H1 (cell line): Measurements from ENCODE around the gene RUNX1. TPM values are rescaled to one million over a fixed set of nuclear protein-coding genes. Genes with fewer than 3 reads are reported as not detected.

Source experiments
- CTCF ChIA-PET: fragments of 300-600 bp; sonication (Branson Sonifier 250); formaldehyde crosslinking; loops from one replicate; lab custom pipeline; 2021; ENCODE audit not compliant: partially characterized antibody; lab: Charles Lee
- POLR2A ChIA-PET: fragments of 300-600 bp; sonication (Branson Sonifier 250); formaldehyde crosslinking; loops from one replicate; lab custom pipeline; 2021; ENCODE audit warnings: inconsistent platforms; ENCODE audit not compliant: partially characterized antibody; lab: Charles Lee
- DNase-seq, 2 experiments: peaks; one replicate each; pipeline versions ENCODE4 v3.0.0 to v3.0.0-alpha.2; 2010 to 2022; ENCODE audit warnings: low spot score in 2 of 2, low read depth in 1 of 2, mixed read lengths in 1 of 2
- FAIRE-seq: peaks from 2 replicates; lab custom pipeline; 2011; peaks lifted over from hg19 to GRCh38; lab: Jason Lieb, UNC
- H2AFZ ChIP-seq: 2 replicates; pipeline ENCODE4 v1.8.1; 2012; ENCODE audit warnings: low read length, inconsistent platforms
- H2AK5ac ChIP-seq: 2 replicates; pipeline ENCODE4 v1.6.1; 2013; ENCODE audit warnings: low read depth, low read length
- H2BK120ac ChIP-seq: replicated peaks from 2 replicates; pipeline ENCODE3; 2013; ENCODE audit warnings: low read depth, low read length, inconsistent platforms
- H2BK12ac ChIP-seq: 2 replicates; pipeline ENCODE4 v1.6.1; 2013; ENCODE audit warnings: low read depth, low read length
- H2BK15ac ChIP-seq: 2 replicates; pipeline ENCODE4 v1.6.1; 2013; ENCODE audit warnings: low read length
- H2BK20ac ChIP-seq: 2 replicates; pipeline ENCODE4 v1.6.1; 2013; ENCODE audit warnings: low read length
- H2BK5ac ChIP-seq: 2 replicates; pipeline ENCODE4 v1.6.1; 2013; ENCODE audit warnings: low read depth, low read length
- H3K14ac ChIP-seq: 2 replicates; pipeline ENCODE4 v1.6.1; 2013; ENCODE audit warnings: inconsistent platforms; ENCODE audit not compliant: insufficient read length
- H3K18ac ChIP-seq: 2 replicates; pipeline ENCODE4 v1.6.1; 2013; ENCODE audit warnings: low read length; ENCODE audit errors: extremely low read depth
- H3K23ac ChIP-seq: 2 replicates; pipeline ENCODE4 v1.6.1; 2013; ENCODE audit warnings: inconsistent platforms; ENCODE audit not compliant: insufficient read length
- H3K23me2 ChIP-seq: 2 replicates; pipeline ENCODE4 v1.6.1; 2013; ENCODE audit warnings: low read depth, low read length
- H3K27ac ChIP-seq: 2 replicates; pipeline ENCODE4 v1.6.1; 2011; ENCODE audit warnings: low read depth, low read length, inconsistent platforms
- H3K27me3 ChIP-seq, 4 experiments: replicated peaks in 1 of 4; 1 replicate in 1 of 4; 2 replicates in 3 of 4; pipeline versions ENCODE4 v1.6.1 to v1.8.1; 2011 to 2013; ENCODE audit warnings: low read length in 3 of 4, mild to moderate bottlenecking in 3 of 4, inconsistent platforms in 2 of 4, mixed read lengths in 2 of 4, moderate library complexity in 1 of 4; ENCODE audit not compliant: control insufficient read depth in 3 of 4, insufficient read depth in 3 of 4; ENCODE audit errors: extremely low read depth in 1 of 4
- H3K36me3 ChIP-seq, 4 experiments: 2 replicates each; pipeline versions ENCODE4 v1.6.1 to v1.8.1; 2011 to 2013; ENCODE audit warnings: mild to moderate bottlenecking in 4 of 4, low read length in 3 of 4, moderate library complexity in 2 of 4, control low read depth in 1 of 4, inconsistent platforms in 1 of 4; ENCODE audit not compliant: insufficient read depth in 4 of 4, control insufficient read depth in 2 of 4
- H3K4ac ChIP-seq: replicated peaks from 2 replicates; pipeline ENCODE3; 2013; ENCODE audit warnings: low read length, low read depth, mixed read lengths, inconsistent platforms; ENCODE audit not compliant: insufficient read length
- H3K4me1 ChIP-seq, 4 experiments: replicated peaks in 1 of 4; 1 replicate in 1 of 4; 2 replicates in 3 of 4; pipeline versions ENCODE4 v1.6.1 to v1.8.1; 2011 to 2013; ENCODE audit warnings: low read length in 3 of 4, inconsistent platforms in 2 of 4, mixed read lengths in 1 of 4; ENCODE audit not compliant: insufficient read depth in 4 of 4, control insufficient read depth in 3 of 4
- H3K4me2 ChIP-seq, 2 experiments: 2 replicates each; pipeline versions ENCODE4 v1.6.1 to v1.8.1; 2011 to 2013; ENCODE audit warnings: low read depth in 2 of 2, low read length in 2 of 2, control low read depth in 1 of 2, inconsistent platforms in 1 of 2, mild to moderate bottlenecking in 1 of 2; ENCODE audit not compliant: insufficient read depth in 1 of 2
- H3K4me3 ChIP-seq, 4 experiments: fragments of 200-600, 300-600 bp in 1 of 4; sonication (generic), shearing (Covaris generic), sonication (Bioruptor Twin) in 1 of 4; 2 replicates each; pipeline versions ENCODE4 v1.5.1 to v1.8.1; 2011 to 2016; ENCODE audit warnings: low read length in 4 of 4, low read depth in 3 of 4, control low read depth in 2 of 4, inconsistent platforms in 2 of 4, mild to moderate bottlenecking in 2 of 4, mixed read lengths in 1 of 4, moderate library complexity in 1 of 4; ENCODE audit not compliant: insufficient read depth in 2 of 4; ENCODE audit errors: extremely low read depth in 1 of 4
- H3K56ac ChIP-seq: replicated peaks from 2 replicates; pipeline ENCODE3; 2013; ENCODE audit warnings: low read depth, mild to moderate bottlenecking, mixed read lengths, low read length, inconsistent platforms; ENCODE audit not compliant: insufficient read length
- H3K79me1 ChIP-seq: 2 replicates; pipeline ENCODE4 v1.6.1; 2013; ENCODE audit warnings: low read depth, low read length, control low read depth
- H3K79me2 ChIP-seq, 2 experiments: 2 replicates each; pipeline versions ENCODE4 v1.6.1 to v1.8.1; 2012 to 2013; ENCODE audit warnings: low read length in 2 of 2, mild to moderate bottlenecking in 2 of 2, inconsistent platforms in 1 of 2; ENCODE audit not compliant: insufficient read depth in 2 of 2, control insufficient read depth in 1 of 2
- H3K9ac ChIP-seq, 4 experiments: replicated peaks in 1 of 4; 1 replicate in 1 of 4; 2 replicates in 3 of 4; pipeline versions ENCODE4 v1.6.1 to v1.8.1; 2011 to 2013; ENCODE audit warnings: low read depth in 3 of 4, low read length in 3 of 4, control low read depth in 2 of 4, mild to moderate bottlenecking in 2 of 4, moderate library complexity in 2 of 4, inconsistent platforms in 1 of 4; ENCODE audit errors: extremely low read depth in 1 of 4
- H3K9me3 ChIP-seq, 2 experiments: 2 replicates each; pipeline versions ENCODE4 v1.6.1 to v1.8.1; 2012 to 2013; ENCODE audit warnings: mild to moderate bottlenecking in 2 of 2, moderate library complexity in 2 of 2, control low read depth in 1 of 2, inconsistent platforms in 1 of 2, low read depth in 1 of 2, low read length in 1 of 2, mixed read lengths in 1 of 2; ENCODE audit not compliant: insufficient read depth in 2 of 2
- H4K20me1 ChIP-seq, 2 experiments: replicated peaks in 1 of 2; 2 replicates each; pipeline versions ENCODE3 to v1.8.1; 2011 to 2013; ENCODE audit warnings: inconsistent platforms in 2 of 2, low read length in 2 of 2, mild to moderate bottlenecking in 1 of 2; ENCODE audit not compliant: insufficient read depth in 2 of 2, control insufficient read depth in 1 of 2
- H4K5ac ChIP-seq: 2 replicates; pipeline ENCODE4 v1.6.1; 2013; ENCODE audit warnings: low read length, low read depth, mixed read lengths, inconsistent platforms; ENCODE audit not compliant: insufficient read length
- H4K8ac ChIP-seq: 2 replicates; pipeline ENCODE4 v1.8.0; 2013; ENCODE audit warnings: mild to moderate bottlenecking, moderate library complexity, low read length, inconsistent platforms; ENCODE audit not compliant: insufficient read depth; ENCODE audit errors: extremely low read depth
- H4K91ac ChIP-seq: replicated peaks from 2 replicates; pipeline ENCODE3; 2013; ENCODE audit warnings: low read length, mixed read lengths, inconsistent platforms; ENCODE audit not compliant: insufficient read length
- BACH1 ChIP-seq: IDR thresholded peaks from 2 replicates; pipeline ENCODE4 v1.6.1; 2012; ENCODE audit warnings: low read length, improper control_type of control experiment
- BRCA1 ChIP-seq: IDR thresholded peaks from 2 replicates; pipeline ENCODE4 v1.6.1; 2012; ENCODE audit warnings: low read depth, low read length, improper control_type of control experiment
- E2F6 ChIP-seq: IDR thresholded peaks from 2 replicates; pipeline ENCODE4 v1.6.1; 2012; ENCODE audit warnings: inconsistent platforms
- EP300 ChIP-seq, 2 experiments: IDR thresholded peaks; 1 replicate in 1 of 2; 2 replicates in 1 of 2; pipeline ENCODE4 v1.6.1; 2011 to 2012; ENCODE audit warnings: low read depth in 2 of 2, low read length in 2 of 2, mild to moderate bottlenecking in 2 of 2, borderline replicate concordance in 1 of 2, inconsistent platforms in 1 of 2, moderate library complexity in 1 of 2
- JUND ChIP-seq: IDR thresholded peaks from 2 replicates; pipeline ENCODE4 v1.6.1; 2011; ENCODE audit warnings: mild to moderate bottlenecking, improper control_type of control experiment, low read length
- MAFK ChIP-seq: IDR thresholded peaks from 2 replicates; pipeline ENCODE4 v1.6.1; 2012; ENCODE audit warnings: low read depth, mild to moderate bottlenecking, improper control_type of control experiment, low read length
- POLR2AphosphoS5 ChIP-seq: IDR thresholded peaks from 2 replicates; pipeline ENCODE4 v1.6.1; 2011; ENCODE audit warnings: low read depth, low read length
- SP1 ChIP-seq: IDR thresholded peaks from 2 replicates; pipeline ENCODE4 v1.6.1; 2011; ENCODE audit warnings: low read depth, low read length
- SP2 ChIP-seq: IDR thresholded peaks from 2 replicates; pipeline ENCODE4 v1.6.1; 2012; ENCODE audit warnings: mild to moderate bottlenecking, low read length, inconsistent platforms
- TCF12 ChIP-seq: IDR thresholded peaks from 2 replicates; pipeline ENCODE4 v1.6.1; 2011; ENCODE audit warnings: low read depth, mild to moderate bottlenecking, low read length
- ZNF274 ChIP-seq: IDR thresholded peaks from 2 replicates; pipeline ENCODE4 v1.7.0; 2012; ENCODE audit warnings: low read length, borderline replicate concordance; ENCODE audit errors: extremely low read depth
- WGBS, 2 experiments: shearing (Covaris generic) in 1 of 2; methylation state at CpG; one replicate each; pipeline versions ENCODE4 v1.1.6 to v1.1.7; 2013 to 2015; ENCODE audit warnings: low lambda C conversion rate in 2 of 2, mixed read lengths in 2 of 2, inconsistent platforms in 1 of 2, low coverage in 1 of 2, missing lambda C conversion rate in 1 of 2; ENCODE audit not compliant: insufficient replicate concordance in 2 of 2, insufficient coverage in 1 of 2, insufficient read length in 1 of 2; ENCODE audit errors: extremely low coverage in 1 of 2, missing lambda C conversion rate in 1 of 2; 5-methylcytosine and 5-hydroxymethylcytosine counted together
- polyA plus RNA-seq, 7 experiments: library from polyadenylated mRNA; depleted of rRNA in 3 of 7; stranded (reverse) in 5 of 7; unstranded in 2 of 7; fragments of >200 nt in 5 of 7; fragments of 200-250 nt in 2 of 7; gene quantifications; 1 replicate in 5 of 7; 2 replicates in 1 of 7; 4 replicates in 1 of 7; pipeline versions ENCODE4 v1.2.1 to v1.2.3, GENCODE V29; 2011 to 2013; ENCODE audit warnings: missing spikeins in 2 of 7, mixed read lengths in 2 of 7
- total RNA-seq: library from RNA; stranded (reverse); fragmentation: NEBNext Ultra II Directional; extraction: Animal tissue kit (Norgen Biotek cat#: 25700); gene quantifications from 2 replicates; pipeline ENCODE4 v1.2.1, GENCODE V29; 2021

Gene RUNX1
- total and polyA plus RNA-seq, 2 of the 8 experiments (the other 6 are each of a cell fraction or from before 2014, with no cell fraction given): 0.20 to 0.60 TPM

- Histone ChIP-seq H3K14ac (no peak overlapping the region), H2BK5ac (no peak overlapping the region), H3K27me3 (peaks cover 27 to 54% (median 46%) of the 10 kb centered on the region in 4 experiments), H3K18ac (no peak overlapping the region), H4K20me1 (peaks cover 3 to 12% of the 10 kb centered on the region in 2 experiments), H3K79me1 (no peaks in the 10 kb centered on the region), H3K4ac (no peak overlapping the region), H3K23me2 (no peaks in the 10 kb centered on the region), H3K9me3 (no peaks in the 10 kb centered on the region), H3K4me1 (peaks cover 4 to 11% (median 5%) of the 10 kb centered on the region in 4 experiments; a peak in 6 of 7 replicates), H4K8ac (0 out of 2 replicates have a peak overlapping the region, but pooled peaks have one; percentile 22), H4K91ac (no peak overlapping the region), H2BK20ac (no peak overlapping the region), H3K9ac (no peak overlapping the region), H3K4me3 (peak overlapping the region in 1 of 4 experiments; percentile 1; a peak in 2 of 8 replicates), H4K5ac (no peak overlapping the region), H3K4me2 (peak overlapping the region; percentile 34 to 35), H3K27ac (no peak overlapping the region), H2BK12ac (no peak overlapping the region; the same call in 1 of the 2 replicates), H3K56ac (no peak overlapping the region), H2BK120ac (no peak overlapping the region), H2AK5ac (no peak overlapping the region; the same call in 1 of the 2 replicates), H3K23ac (no peak overlapping the region), H3K36me3 (no peaks in the 10 kb centered on the region), H2AFZ (no peak overlapping the region), H3K79me2 (no peaks in the 10 kb centered on the region), H2BK15ac (no peak overlapping the region)
- ChIA-PET POLR2A (interaction anchor here (1.0 to 1.6 kb wide), 2 partner anchors 21 to 33 kb away, joined by 4 read pairs; no protein-coding TSS in a partner anchor), CTCF (interaction anchor here (0.7 to 1.6 kb wide), 4 partner anchors 10 to 63 kb away, joined by 3 to 5 read pairs (median 4); no protein-coding TSS in a partner anchor)
- peak; percentile 78 for FAIRE-seq
- DNase-seq: peak; percentile 49 to 87
- 28% methylated on average over 20 of the region's 20 CpGs; no CpG with 5 or more reads in 1 of the 2 experiments for whole genome bisulfite sequencing, 2 experiments
- TF ChIP-seq POLR2AphosphoS5 (peak; percentile 76), TCF12 (peak; percentile 76), JUND (peak; percentile 98), SP2 (no peak), BACH1 (peak; percentile 72), ZNF274 (no peak), EP300 (IDR thresholded peaks at IDR 0.05; ENCODE audit: borderline replicate concordance in 1 of 2, low read depth in 2 of 2, low read length in 2 of 2) (0 out of 3 replicates have a peak, but pooled peaks of 1 of the 2 experiments have one; percentile 49), SP1 (0 out of 2 replicates have a peak, but pooled peaks have one; percentile 18), MAFK (peak; percentile 59; the same call in 1 of the 2 replicates), E2F6 (peak; percentile 31; the same call in 1 of the 2 replicates), BRCA1 (no peak)
These were observed 183.5 kb downstream of the RUNX1 start for GRCh38 chr21:34865400-34866241.
